Heart right ventricle (tissue), 16 donors: ENCODE results near the gene ZKSCAN8. TPM values are rescaled to one million over a fixed set of nuclear protein-coding genes. Genes with fewer than 3 reads are reported as not detected.

Experiments used
- ATAC-seq, 8 donors: fragments of 200-7000 bp; cut with Tn5 transposase; one replicate each; pipeline ENCODE4 v1.9.1; 2020; ENCODE audit warnings: mild to moderate bottlenecking in 8 of 8, moderate library complexity in 8 of 8, moderate number of reproducible peaks in 1 of 8
- DNase-seq, 2 donors: peaks; one replicate each; pipeline ENCODE4 v3.0.0-alpha.2; 2020
- H3K27ac ChIP-seq, 10 donors: fragments of 200-600 bp; sonication (generic) in 2 of 10; one replicate each; pipeline versions ENCODE4 v1.5.0 to v1.8.0; 2020 to 2022; ENCODE audit warnings: mild to moderate bottlenecking in 3 of 10
- H3K27me3 ChIP-seq, 7 donors: fragments of 200-600 bp; one replicate each; pipeline ENCODE4 v1.8.0; 2021 to 2022; ENCODE audit warnings: mild to moderate bottlenecking in 2 of 7
- H3K36me3 ChIP-seq, 9 donors: fragments of 200-600 bp; sonication (generic) in 1 of 9; one replicate each; pipeline versions ENCODE4 v1.5.0 to v1.8.0; 2020 to 2022; ENCODE audit warnings: mild to moderate bottlenecking in 2 of 9
- H3K4me1 ChIP-seq, 9 donors: fragments of 200-600 bp; sonication (generic) in 1 of 9; one replicate each; pipeline versions ENCODE4 v1.5.0 to v1.8.0; 2020 to 2022; ENCODE audit warnings: mild to moderate bottlenecking in 4 of 9
- H3K4me3 ChIP-seq, 10 donors: fragments of 200-600 bp; sonication (generic) in 2 of 10; one replicate each; pipeline versions ENCODE4 v1.5.0 to v1.8.0; 2020 to 2022; ENCODE audit warnings: mild to moderate bottlenecking in 7 of 10, moderate library complexity in 2 of 10
- H3K9me3 ChIP-seq, 11 donors: fragments of 200-600 bp in 10 of 11; sonication (generic) in 2 of 11; one replicate each; pipeline versions ENCODE4 v1.5.0 to v1.8.0; 2013 to 2022; ENCODE audit warnings: mild to moderate bottlenecking in 2 of 11, control low read depth in 1 of 11, moderate library complexity in 1 of 11
- CTCF ChIP-seq, 9 donors: fragments of 200-600 bp; sonication (generic) in 2 of 9; IDR thresholded peaks; one replicate each; pipeline versions ENCODE4 v1.5.0 to v1.8.0; 2021 to 2022; ENCODE audit warnings: antibody characterized with exemption in 9 of 9, mild to moderate bottlenecking in 5 of 9, moderate library complexity in 1 of 9
- WGBS, 2 donors: extraction: QIAGEN DNeasy Blood & Tissue Kit; methylation state at CpG; one replicate each; pipeline ENCODE4 v1.1.7; 2013; ENCODE audit warnings: inconsistent platforms in 1 of 2; 5-methylcytosine and 5-hydroxymethylcytosine counted together
- intact Hi-C, 10 donors: fragments of 100-400 bp; cut with DNase I; formaldehyde crosslinking; loops; one replicate each; pipeline versions ENCODE4 v1.11.1 to v1.14.2; 2022
- polyA plus RNA-seq, 2 donors: library from polyadenylated mRNA; stranded (reverse); fragments of 200-250 nt; gene quantifications; one replicate each; pipeline ENCODE4 v1.2.3, GENCODE V29; 2013
- total RNA-seq, 10 donors: library from RNA; stranded (reverse); fragmentation: NEBNext Ultra II Directional in 3 of 10; extraction: Animal tissue kit (Norgen Biotek cat#: 25700) in 3 of 10; gene quantifications; one replicate each; pipeline versions ENCODE4 v1.2.1 to v1.2.4, GENCODE V29; 2021 to 2023
- donor health status: Arrhythmogenic right ventricular cardiomyopathy.
- donor health status: ischemic (EF 13 %, LVEDD 7.1; RV severe dilation, severe dysfunction).
- donor health status: healthy with polysubstance abuse.
- donor health status: DM: no; HTN: yes; CAD: no.
- donor health status: DM: no; HTN: no; CAD: no.
- donor health status: ischemic (EF 25% LVEDD 6.9; RV normal size, moderate dysfunction).
- donor health status: ischemic (EF 25% LVEDD 5.7; RV mildly dilated, moderate dysfunction).
- donor health status: healthy.
- donor health status: DM: yes; HTN: yes; CAD: no.
- donor health status: Ischemic cardiomyopathy.
- donor health status: ischemic (EF 35%, LVEDD 5.7; RV mildly dilated, moderate dysfunction).
- donor health status: nonischemic (EF 11% LVEDD 7.7; RV severe dilation, severe dysfunction).
- donor health status: DM: yes; HTN: yes; CAD: no.
- donor health status: PGD.
- donor health status: ischemic (EF 29% LVEDD 5.4; RV normal size, mild dysfunction).
- donor health status: nonischemic (EF 23%, LVEDD 6.1; RV moderate dilation, normal function).

Gene ZKSCAN8
- total and polyA plus RNA-seq, 12 donors, result 2.7 to 18.5 (median 14.0) TPM

DNA sequence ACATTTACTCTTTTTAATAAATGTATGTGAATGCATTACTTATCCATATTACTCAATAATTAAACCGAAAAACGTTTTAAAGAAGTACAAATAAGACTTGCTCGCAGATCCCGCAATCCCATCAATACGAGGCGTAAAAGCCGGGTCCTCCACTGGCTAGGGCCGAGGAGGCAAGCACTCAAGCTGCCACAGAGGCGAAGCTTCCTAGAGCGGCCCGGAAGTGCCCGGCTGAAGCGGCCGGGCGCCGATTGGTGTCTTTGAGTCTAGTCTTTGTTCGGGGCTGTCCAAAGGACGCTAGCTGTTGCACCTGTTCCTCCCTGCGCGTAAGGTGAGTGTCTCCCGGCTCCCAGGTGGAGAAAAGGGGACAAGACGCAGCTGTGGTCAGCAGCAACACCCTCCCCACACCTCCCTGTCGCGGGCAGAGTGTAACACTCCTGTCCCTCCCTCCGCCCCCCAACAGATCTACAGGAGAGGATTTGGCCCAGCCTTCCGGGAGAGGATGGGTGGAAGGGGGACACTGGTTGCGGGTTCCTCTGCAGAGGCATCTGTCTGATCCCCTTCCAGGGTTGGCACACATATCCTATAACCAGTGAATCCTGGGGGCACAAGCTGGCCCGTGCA is 17.2 kb upstream of the ZKSCAN8 start, which contains the start of gene ZSCAN16:
Gene ZSCAN16 (plus strand): TSS at position 260 of the 621 bp plus-strand sequence. CDS start 835 bp downstream, outside the sequence.
- H3K27me3 ChIP-seq, result no peaks in the 10 kb centered on the region
- DNase-seq, result peak; percentile 84 to 87
- peak within 1 kb of the TSS in 9 of 10 donors; percentile 49 to 88 (median 62) for H3K27ac ChIP-seq
- H3K9me3 ChIP-seq, result no peaks in the 10 kb centered on the region
- intact Hi-C loops, result loop anchor here in 2 of 10 donors (1.0 to 10.0 kb wide), 2 partner anchors 12 to 230 kb away; no protein-coding TSS in a partner anchor
- H3K36me3 ChIP-seq, result peaks cover 0 to 79% (median 17%) of the 10 kb centered on the region in 9 donors
- TF ChIP-seq CTCF (IDR thresholded peaks at IDR 0.05), result no peak
- peaks cover 0 to 38% (median 20%) of the 10 kb centered on the region in 9 donors for H3K4me1 ChIP-seq
- ATAC-seq, result peak; percentile 94 to 100 (median 99)
- H3K4me3 ChIP-seq, result peak within 1 kb of the TSS; percentile 50 to 75 (median 68)
- WGBS, 2 donors, result 0% methylated on average over 28 of the region's 28 CpGs

- intact Hi-C loops, result loop anchor here in 2 of 10 donors (1.0 to 10.0 kb wide), 2 partner anchors 11 to 230 kb away; no protein-coding TSS in a partner anchor
- Histone ChIP-seq H3K4me1 (peaks cover 0 to 38% (median 20%) of the 10 kb centered on the region in 9 donors), H3K27me3 (no peaks in the 10 kb centered on the region), H3K9me3 (no peaks in the 10 kb centered on the region), H3K36me3 (peaks cover 0 to 79% (median 19%) of the 10 kb centered on the region in 9 donors), H3K4me3 (peak overlapping the region; percentile 50 to 75 (median 68)), H3K27ac (peak overlapping the region in 9 of 10 donors; percentile 49 to 88 (median 62))
- 12 to 15% methylated on average over 6 of the region's 6 CpGs for WGBS, 2 donors
- no peak for TF ChIP-seq CTCF (IDR thresholded peaks at IDR 0.05)
- ATAC-seq, result peak in 1 of 8 donors; percentile 44
- no peak for DNase-seq
Observed at GRCh38 chr6:28124971-28125353, 16.7 kb upstream of the ZKSCAN8 start.

GRCh38 chr6:28125401-28125800 is 16.3 kb upstream of the ZKSCAN8 start:
- peaks cover 0 to 77% (median 16%) of the 10 kb centered on the region in 9 donors for H3K36me3 ChIP-seq

More at GRCh38 chr6:28125401-28125800, 16.3 kb upstream of the ZKSCAN8 start:
- DNase-seq (no peak), ATAC-seq (no peak)
- 70 to 72% methylated on average over 4 of the region's 4 CpGs for WGBS, 2 donors
- Histone ChIP-seq H3K4me1 (peaks cover 0 to 38% (median 20%) of the 10 kb centered on the region in 9 donors), H3K27me3 (no peaks in the 10 kb centered on the region), H3K4me3 (peak overlapping the region in 3 of 10 donors; percentile 68 to 75 (median 69)), H3K9me3 (no peaks in the 10 kb centered on the region), H3K27ac (peak overlapping the region in 1 of 10 donors; percentile 88)
- intact Hi-C loops, result loop anchor here in 1 of 10 donors (10.0 kb wide), 1 partner anchor 229 kb away; no protein-coding TSS in a partner anchor
- TF ChIP-seq CTCF (IDR thresholded peaks at IDR 0.05), result no peak
